Measurements from ENCODE around the gene OR8B8. TPM values are rescaled to one million over a fixed set of nuclear protein-coding genes. Genes with fewer than 3 reads are reported as not detected.
A peak's percentile ranks its signal among the peaks of the same experiment; 100 is the strongest.

Gene OR8B8
- total and polyA plus RNA-seq, 2 donors (not counting 3 experiments of a cell fraction or from before 2014, with no cell fraction given) = not detected

DNA sequence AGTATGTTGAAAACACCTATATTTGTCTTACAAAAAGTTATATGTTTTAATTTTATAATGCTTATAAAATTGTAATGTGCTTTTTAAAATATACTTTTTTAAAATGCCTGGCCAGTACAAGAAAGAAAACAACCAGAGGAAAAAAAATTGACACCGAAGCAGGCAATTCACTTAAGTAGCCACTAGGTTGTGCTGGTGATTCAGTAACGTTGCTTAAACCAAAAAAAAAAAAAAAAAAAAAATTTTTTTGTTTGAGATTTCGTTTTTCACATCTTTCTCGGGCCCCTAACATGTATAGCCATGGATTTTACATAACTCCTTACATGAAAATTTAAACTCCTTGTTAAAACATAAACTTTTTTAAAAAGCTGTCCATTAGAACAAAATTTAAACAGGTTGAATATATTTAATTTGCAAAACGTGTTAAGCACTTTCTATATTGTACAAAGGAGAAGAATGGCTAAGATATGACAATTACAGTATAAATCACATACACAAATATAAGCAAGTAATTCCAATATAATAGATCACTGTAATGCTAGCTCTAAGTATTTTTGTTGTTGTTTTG is 30.1 kb downstream of the OR8B8 start:
- Histone ChIP-seq H3K4me3 (replicated peaks in 1 of 3; ENCODE audit: insufficient read depth in 1 of 3, low read depth in 1 of 3, low read length in 3 of 3) (no peak overlapping the region), H3K27me3 (ENCODE audit: control insufficient read depth in 2 of 2, insufficient read depth in 2 of 2, low read length in 2 of 2) (peaks cover 17 to 20% of the 10 kb centered on the region in 2 experiments), H3K9me3 (replicated peaks; ENCODE audit: control insufficient read depth, insufficient read depth, low read length) (no peaks in the 10 kb centered on the region), H2AFZ (ENCODE audit: low read depth, low read length) (no peak overlapping the region), H3K9ac (replicated peaks; ENCODE audit: extremely low read depth, insufficient read depth, low read length) (no peak overlapping the region), H4K20me1 (replicated peaks; ENCODE audit: control insufficient read depth, extremely low read depth, insufficient read depth, low read length) (no peaks in the 10 kb centered on the region), H3K36me3 (ENCODE audit: control insufficient read depth in 2 of 2, extremely low read depth in 1 of 2, insufficient read depth in 2 of 2, low read length in 2 of 2) (no peaks in the 10 kb centered on the region), H3K79me2 (ENCODE audit: control insufficient read depth, insufficient read depth, low read length) (no peaks in the 10 kb centered on the region), H3K9me1 (replicated peaks; ENCODE audit: control insufficient read depth, extremely low read depth, insufficient read depth, low read length) (no peaks in the 10 kb centered on the region), H3K4me2 (ENCODE audit: insufficient read depth, low read length) (no peak overlapping the region), H3K27ac (ENCODE audit: insufficient read depth, low read depth, low read length) (no peak overlapping the region), H3K4me1 (ENCODE audit: control insufficient read depth, extremely low read depth, insufficient read depth, low read length) (no peaks in the 10 kb centered on the region)
- CTCF ChIA-PET = interaction anchor here (0.7 to 4.2 kb wide), 12 partner anchors 12 to 461 kb away, joined by 3 to 52 read pairs (median 5); no protein-coding TSS in a partner anchor
- DNase-seq (ENCODE audit: low read depth, low spot score) (peak; percentile 42), FAIRE-seq (peak; percentile 35)
- intact Hi-C loops (cut with micrococcal nuclease) (loop anchor here (1.0 to 2.0 kb wide), 3 partner anchors 171 to 451 kb away; no protein-coding TSS in a partner anchor), dilution Hi-C loops (cut with MboI; ENCODE audit: extremely low pct_ligation_motif_present, low sequenced_read_pairs) (no loop called here)
- no TSS peak for BruUV-seq (replicated peaks)
- POLR2A ChIA-PET = no interaction called here
- TF ChIP-seq, protein P1, sequence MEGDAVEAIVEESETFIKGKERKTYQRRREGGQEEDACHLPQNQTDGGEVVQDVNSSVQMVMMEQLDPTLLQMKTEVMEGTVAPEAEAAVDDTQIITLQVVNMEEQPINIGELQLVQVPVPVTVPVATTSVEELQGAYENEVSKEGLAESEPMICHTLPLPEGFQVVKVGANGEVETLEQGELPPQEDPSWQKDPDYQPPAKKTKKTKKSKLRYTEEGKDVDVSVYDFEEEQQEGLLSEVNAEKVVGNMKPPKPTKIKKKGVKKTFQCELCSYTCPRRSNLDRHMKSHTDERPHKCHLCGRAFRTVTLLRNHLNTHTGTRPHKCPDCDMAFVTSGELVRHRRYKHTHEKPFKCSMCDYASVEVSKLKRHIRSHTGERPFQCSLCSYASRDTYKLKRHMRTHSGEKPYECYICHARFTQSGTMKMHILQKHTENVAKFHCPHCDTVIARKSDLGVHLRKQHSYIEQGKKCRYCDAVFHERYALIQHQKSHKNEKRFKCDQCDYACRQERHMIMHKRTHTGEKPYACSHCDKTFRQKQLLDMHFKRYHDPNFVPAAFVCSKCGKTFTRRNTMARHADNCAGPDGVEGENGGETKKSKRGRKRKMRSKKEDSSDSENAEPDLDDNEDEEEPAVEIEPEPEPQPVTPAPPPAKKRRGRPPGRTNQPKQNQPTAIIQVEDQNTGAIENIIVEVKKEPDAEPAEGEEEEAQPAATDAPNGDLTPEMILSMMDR (IDR thresholded peaks at IDR 0.05; ENCODE audit: extremely low read depth in 1 of 2, insufficient read depth in 1 of 2, low read depth in 1 of 2, low read length in 2 of 2) = peak; percentile 6 to 48
- TF ChIP-seq EZH2 (IDR thresholded peaks at IDR 0.05; ENCODE audit: borderline replicate concordance, low read depth, low read length, severe bottlenecking) = no peak

DNA sequence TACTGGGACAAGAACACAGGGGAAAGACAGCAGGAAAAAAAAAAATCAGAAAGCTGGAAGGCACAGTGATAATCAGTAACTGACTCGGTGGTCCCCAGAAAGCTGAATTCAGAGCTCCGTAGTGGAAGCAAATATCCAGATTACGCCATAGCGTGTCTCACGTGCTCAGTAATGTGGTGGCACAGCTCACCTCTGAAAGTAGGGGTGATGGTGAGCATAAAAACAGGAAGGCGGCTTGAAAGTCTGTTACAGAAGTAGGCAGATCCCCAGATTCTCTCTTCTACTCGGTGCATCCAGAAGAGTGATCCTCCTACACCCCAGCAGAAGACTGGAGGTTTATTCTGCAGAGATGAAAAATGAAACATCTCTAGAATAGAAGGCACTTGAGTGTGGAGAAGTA is 35.6 kb downstream of the OR8B8 start:
- dilution Hi-C loops (cut with MboI; ENCODE audit: extremely low pct_ligation_motif_present, low sequenced_read_pairs) (no loop called here), intact Hi-C loops (cut with micrococcal nuclease) (no loop called here)
- Histone ChIP-seq H3K4me2 (ENCODE audit: insufficient read depth, low read length) (no peak overlapping the region), H3K79me2 (ENCODE audit: control insufficient read depth, insufficient read depth, low read length) (no peaks in the 10 kb centered on the region), H3K9ac (replicated peaks; ENCODE audit: extremely low read depth, insufficient read depth, low read length) (no peak overlapping the region), H3K27ac (ENCODE audit: insufficient read depth, low read depth, low read length) (no peak overlapping the region), H3K9me3 (replicated peaks; ENCODE audit: control insufficient read depth, insufficient read depth, low read length) (no peaks in the 10 kb centered on the region), H3K27me3 (ENCODE audit: control insufficient read depth in 2 of 2, insufficient read depth in 2 of 2, low read length in 2 of 2) (peaks cover 17 to 32% of the 10 kb centered on the region in 2 experiments), H3K4me1 (ENCODE audit: control insufficient read depth, extremely low read depth, insufficient read depth, low read length) (no peaks in the 10 kb centered on the region), H2AFZ (ENCODE audit: low read depth, low read length) (no peak overlapping the region), H3K4me3 (replicated peaks in 1 of 3; ENCODE audit: insufficient read depth in 1 of 3, low read depth in 1 of 3, low read length in 3 of 3) (no peak overlapping the region), H4K20me1 (replicated peaks; ENCODE audit: control insufficient read depth, extremely low read depth, insufficient read depth, low read length) (no peaks in the 10 kb centered on the region), H3K36me3 (ENCODE audit: control insufficient read depth in 2 of 2, extremely low read depth in 1 of 2, insufficient read depth in 2 of 2, low read length in 2 of 2) (no peaks in the 10 kb centered on the region), H3K9me1 (replicated peaks; ENCODE audit: control insufficient read depth, extremely low read depth, insufficient read depth, low read length) (no peaks in the 10 kb centered on the region)
- TF ChIP-seq, protein P1 (IDR thresholded peaks at IDR 0.05; ENCODE audit: extremely low read depth in 1 of 2, insufficient read depth in 1 of 2, low read depth in 1 of 2, low read length in 2 of 2) = no peak
- no peak for TF ChIP-seq GATA2 (IDR thresholded peaks at IDR 0.05; ENCODE audit: insufficient read depth, insufficient read length, low read depth, low read length)
- TF ChIP-seq POLR2A (IDR thresholded peaks at IDR 0.05; ENCODE audit: low read depth, low read length) = no peak
- TF ChIP-seq POLR2AphosphoS5 (IDR thresholded peaks at IDR 0.05; ENCODE audit: insufficient read depth, low read depth, low read length) = no peak
- no peak for TF ChIP-seq FOS (IDR thresholded peaks at IDR 0.05; ENCODE audit: borderline replicate concordance, insufficient read depth, low read length)
- TF ChIP-seq EZH2 (IDR thresholded peaks at IDR 0.05; ENCODE audit: borderline replicate concordance, low read depth, low read length, severe bottlenecking) = no peak
- TF ChIP-seq MAX (IDR thresholded peaks at IDR 0.05; ENCODE audit: insufficient read depth, insufficient read length) = no peak
- no TSS peak for BruUV-seq (replicated peaks)
- ChIA-PET CTCF (interaction anchor here (1.7 kb wide), 1 partner anchor 339 kb away, joined by 5 read pairs; no protein-coding TSS in a partner anchor), POLR2A (no interaction called here)
- DNase-seq (ENCODE audit: low read depth, low spot score) (no peak), FAIRE-seq (no peak)

Measured in endothelial cell of umbilical vein (primary cell).